HepG2 (cell line): Measurements from ENCODE around the gene KIF6. TPM values are rescaled to one million over a fixed set of nuclear protein-coding genes. Genes with fewer than 3 reads are reported as not detected.

ENCODE experiments used
- CEBPB ChIP-seq: IDR thresholded peaks from 2 replicates; pipeline ENCODE4 v1.6.1; 2011; ENCODE audit warnings: low read depth, low read length, improper control_type of control experiment, borderline replicate concordance
- EEA1 ChIP-seq: sonication (generic); formaldehyde crosslinking; IDR thresholded peaks from 2 replicates; pipeline ENCODE4 v1.5.1; 2020; ENCODE audit warnings: mild to moderate bottlenecking, missing genetic modification reagents, borderline replicate concordance
- EHMT2 ChIP-seq: fragments of 200-600 bp; sonication (generic); IDR thresholded peaks from 2 replicates; pipeline ENCODE4 v1.7.0; 2017; ENCODE audit warnings: antibody characterized with exemption, low read depth, low read length, borderline replicate concordance
- HOXA3 ChIP-seq: sonication (generic); formaldehyde crosslinking; IDR thresholded peaks from 2 replicates; pipeline ENCODE4 v1.5.0; 2020; ENCODE audit warnings: missing genetic modification reagents
- PAX8 ChIP-seq: sonication (generic); formaldehyde crosslinking; IDR thresholded peaks from 2 replicates; pipeline ENCODE4 v1.8.0; 2022; ENCODE audit warnings: mild to moderate bottlenecking, missing genetic modification reagents, borderline replicate concordance
- SIX4 ChIP-seq: sonication (generic); formaldehyde crosslinking; IDR thresholded peaks from 2 replicates; pipeline ENCODE4 v1.4.0; 2020; ENCODE audit warnings: missing genetic modification reagents
- TEAD3 ChIP-seq: optimal IDR thresholded peaks from 2 replicates; pipeline ENCODE3; 2016; ENCODE audit warnings: borderline replicate concordance
- XRCC5 ChIP-seq: fragments of 200-400 bp; formaldehyde crosslinking; optimal IDR thresholded peaks from 2 replicates; pipeline ENCODE3; 2017; ENCODE audit warnings: mild to moderate bottlenecking, low read length
- ZNF274 ChIP-seq: sonication (generic); formaldehyde crosslinking; IDR thresholded peaks from 2 replicates; pipeline ENCODE4 v1.5.1; 2020; ENCODE audit warnings: mild to moderate bottlenecking, missing genetic modification reagents
- ZNF563 ChIP-seq: sonication (generic); formaldehyde crosslinking; IDR thresholded peaks from 2 replicates; pipeline ENCODE4 v1.8.0; 2022; ENCODE audit warnings: mild to moderate bottlenecking, moderate library complexity, missing genetic modification reagents
- ZNF569 ChIP-seq: sonication (generic); formaldehyde crosslinking; IDR thresholded peaks from 2 replicates; pipeline ENCODE4 v1.5.0; 2020; ENCODE audit warnings: mild to moderate bottlenecking, missing genetic modification reagents, moderate library complexity, borderline replicate concordance
- ZNF703 ChIP-seq: sonication (generic); formaldehyde crosslinking; IDR thresholded peaks from 2 replicates; pipeline ENCODE4 v1.5.1; 2020; ENCODE audit warnings: missing genetic modification reagents, mild to moderate bottlenecking, moderate library complexity, borderline replicate concordance
- ZNF749 ChIP-seq: sonication (generic); formaldehyde crosslinking; IDR thresholded peaks from 2 replicates; pipeline ENCODE4 v1.8.0; 2022; ENCODE audit warnings: mild to moderate bottlenecking, missing genetic modification reagents, moderate library complexity, borderline replicate concordance
- ZNF776 ChIP-seq: sonication (generic); formaldehyde crosslinking; IDR thresholded peaks from 2 replicates; pipeline ENCODE4 v1.4.0; 2020; ENCODE audit warnings: mild to moderate bottlenecking, missing genetic modification reagents
- ZSCAN9 ChIP-seq: IDR thresholded peaks from 2 replicates; pipeline ENCODE4 v1.6.1; 2016; ENCODE audit warnings: borderline replicate concordance
- polyA plus RNA-seq, 8 experiments: library from polyadenylated mRNA; depleted of rRNA in 3 of 8; stranded (reverse) in 7 of 8; unstranded in 1 of 8; fragments of >200 nt; fragmentation: Illumina TruSeq in 4 of 8; extraction: Trizol in 4 of 8; gene quantifications; 2 replicates each; pipeline versions ENCODE4 v1.2.1 to v1.2.3, GENCODE V29; 2011 to 2016; ENCODE audit warnings: low read depth in 4 of 8, missing spikeins in 1 of 8, mixed read lengths in 1 of 8; ENCODE audit not compliant: insufficient read depth in 1 of 8
- total RNA-seq, 5 experiments: library from RNA; depleted of rRNA; stranded (reverse); fragments of >200 nt; fragmentation: Illumina TruSeq; extraction: Trizol; gene quantifications; 2 replicates each; pipeline ENCODE4 v1.2.3, GENCODE V29; 2016; ENCODE audit warnings: low read depth in 1 of 5
- TF ChIP-seq, protein P1 (sequence below): sonication (generic); formaldehyde crosslinking; IDR thresholded peaks from 2 replicates; pipeline ENCODE4 v1.4.0; 2020; ENCODE audit warnings: missing genetic modification reagents, borderline replicate concordance
- TF ChIP-seq, protein P2 (sequence below): IDR thresholded peaks from 2 replicates; pipeline ENCODE4 v1.4.0; 2020; ENCODE audit warnings: mild to moderate bottlenecking, missing genetic modification reagents
- TF ChIP-seq, protein P3 (sequence below): sonication (generic); formaldehyde crosslinking; IDR thresholded peaks from 2 replicates; pipeline ENCODE4 v1.4.0; 2020; ENCODE audit warnings: mild to moderate bottlenecking, missing genetic modification reagents
- TF ChIP-seq, protein P4 (sequence below): sonication (generic); formaldehyde crosslinking; IDR thresholded peaks from 2 replicates; pipeline ENCODE4 v1.8.0; 2022; ENCODE audit warnings: missing genetic modification reagents, mild to moderate bottlenecking, inconsistent platforms, borderline replicate concordance
- TF ChIP-seq, protein P5 (sequence below): sonication (generic); formaldehyde crosslinking; IDR thresholded peaks from 2 replicates; pipeline ENCODE4 v1.5.0; 2020; ENCODE audit warnings: mild to moderate bottlenecking, low read depth, missing genetic modification reagents, borderline replicate concordance

Gene KIF6
- total and polyA plus RNA-seq, 2 of the 13 experiments (the other 11 are each of a cell fraction or from before 2014, with no cell fraction given): 0.04 to 0.27 TPM

DNA sequence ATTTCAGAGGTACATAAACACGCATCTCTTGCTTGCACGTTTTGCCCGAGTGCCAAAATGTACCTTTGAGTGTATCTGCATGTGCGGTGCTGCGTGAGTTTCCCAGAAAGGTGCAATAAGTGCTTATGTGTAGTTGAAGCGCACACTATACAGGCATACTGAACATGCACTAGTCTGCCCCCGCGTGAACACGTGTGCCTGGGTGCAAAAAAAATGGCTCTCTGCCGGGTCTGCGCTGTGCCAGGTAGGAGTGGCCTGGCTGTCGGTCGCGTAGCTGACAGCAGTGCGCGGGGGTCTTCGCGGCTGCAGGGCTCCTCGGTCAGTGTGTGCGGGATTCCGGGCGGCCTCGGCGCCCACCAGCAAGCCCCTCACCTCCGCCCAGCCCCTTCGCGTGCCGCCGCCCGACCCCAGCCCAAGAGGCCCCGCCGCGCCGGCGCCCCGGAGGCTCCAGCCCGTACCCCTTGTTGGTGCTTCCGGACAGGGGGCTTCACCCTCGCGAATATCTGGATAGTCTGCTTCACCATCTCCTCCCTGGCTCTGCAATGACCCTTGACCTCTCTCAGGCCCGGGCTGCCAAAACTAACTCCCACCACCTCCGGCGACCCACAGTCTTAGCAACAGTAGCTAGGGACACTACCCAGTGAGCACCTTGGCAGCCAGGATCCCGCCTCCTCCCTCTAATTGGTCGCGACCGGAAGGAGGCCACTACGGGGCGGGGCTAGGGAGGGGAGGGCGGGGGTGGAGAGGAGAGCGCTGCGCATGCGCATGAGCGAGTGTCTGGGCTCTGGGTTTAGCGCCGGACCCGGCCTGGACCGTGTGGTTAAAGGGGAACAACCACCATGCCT, at the start of gene KIF6 (continued):
- TF ChIP-seq ZNF274 (CRISPR knock-in tag): 0 out of 2 replicates have a peak, but pooled peaks have one; percentile 14
- no peak for TF ChIP-seq ZNF703 (CRISPR knock-in tag)
- TF ChIP-seq, protein P1, sequence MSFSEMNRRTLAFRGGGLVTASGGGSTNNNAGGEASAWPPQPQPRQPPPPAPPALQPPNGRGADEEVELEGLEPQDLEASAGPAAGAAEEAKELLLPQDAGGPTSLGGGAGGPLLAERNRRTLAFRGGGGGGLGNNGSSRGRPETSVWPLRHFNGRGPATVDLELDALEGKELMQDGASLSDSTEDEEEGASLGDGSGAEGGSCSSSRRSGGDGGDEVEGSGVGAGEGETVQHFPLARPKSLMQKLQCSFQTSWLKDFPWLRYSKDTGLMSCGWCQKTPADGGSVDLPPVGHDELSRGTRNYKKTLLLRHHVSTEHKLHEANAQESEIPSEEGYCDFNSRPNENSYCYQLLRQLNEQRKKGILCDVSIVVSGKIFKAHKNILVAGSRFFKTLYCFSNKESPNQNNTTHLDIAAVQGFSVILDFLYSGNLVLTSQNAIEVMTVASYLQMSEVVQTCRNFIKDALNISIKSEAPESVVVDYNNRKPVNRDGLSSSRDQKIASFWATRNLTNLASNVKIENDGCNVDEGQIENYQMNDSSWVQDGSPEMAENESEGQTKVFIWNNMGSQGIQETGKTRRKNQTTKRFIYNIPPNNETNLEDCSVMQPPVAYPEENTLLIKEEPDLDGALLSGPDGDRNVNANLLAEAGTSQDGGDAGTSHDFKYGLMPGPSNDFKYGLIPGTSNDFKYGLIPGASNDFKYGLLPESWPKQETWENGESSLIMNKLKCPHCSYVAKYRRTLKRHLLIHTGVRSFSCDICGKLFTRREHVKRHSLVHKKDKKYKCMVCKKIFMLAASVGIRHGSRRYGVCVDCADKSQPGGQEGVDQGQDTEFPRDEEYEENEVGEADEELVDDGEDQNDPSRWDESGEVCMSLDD (CRISPR knock-in tag): no peak
- no peak for TF ChIP-seq ZNF776 (CRISPR knock-in tag)
- peak; percentile 20; the same call in 1 of the 2 replicates for TF ChIP-seq ZNF563
- no peak for TF ChIP-seq EHMT2
- TF ChIP-seq, protein P2, sequence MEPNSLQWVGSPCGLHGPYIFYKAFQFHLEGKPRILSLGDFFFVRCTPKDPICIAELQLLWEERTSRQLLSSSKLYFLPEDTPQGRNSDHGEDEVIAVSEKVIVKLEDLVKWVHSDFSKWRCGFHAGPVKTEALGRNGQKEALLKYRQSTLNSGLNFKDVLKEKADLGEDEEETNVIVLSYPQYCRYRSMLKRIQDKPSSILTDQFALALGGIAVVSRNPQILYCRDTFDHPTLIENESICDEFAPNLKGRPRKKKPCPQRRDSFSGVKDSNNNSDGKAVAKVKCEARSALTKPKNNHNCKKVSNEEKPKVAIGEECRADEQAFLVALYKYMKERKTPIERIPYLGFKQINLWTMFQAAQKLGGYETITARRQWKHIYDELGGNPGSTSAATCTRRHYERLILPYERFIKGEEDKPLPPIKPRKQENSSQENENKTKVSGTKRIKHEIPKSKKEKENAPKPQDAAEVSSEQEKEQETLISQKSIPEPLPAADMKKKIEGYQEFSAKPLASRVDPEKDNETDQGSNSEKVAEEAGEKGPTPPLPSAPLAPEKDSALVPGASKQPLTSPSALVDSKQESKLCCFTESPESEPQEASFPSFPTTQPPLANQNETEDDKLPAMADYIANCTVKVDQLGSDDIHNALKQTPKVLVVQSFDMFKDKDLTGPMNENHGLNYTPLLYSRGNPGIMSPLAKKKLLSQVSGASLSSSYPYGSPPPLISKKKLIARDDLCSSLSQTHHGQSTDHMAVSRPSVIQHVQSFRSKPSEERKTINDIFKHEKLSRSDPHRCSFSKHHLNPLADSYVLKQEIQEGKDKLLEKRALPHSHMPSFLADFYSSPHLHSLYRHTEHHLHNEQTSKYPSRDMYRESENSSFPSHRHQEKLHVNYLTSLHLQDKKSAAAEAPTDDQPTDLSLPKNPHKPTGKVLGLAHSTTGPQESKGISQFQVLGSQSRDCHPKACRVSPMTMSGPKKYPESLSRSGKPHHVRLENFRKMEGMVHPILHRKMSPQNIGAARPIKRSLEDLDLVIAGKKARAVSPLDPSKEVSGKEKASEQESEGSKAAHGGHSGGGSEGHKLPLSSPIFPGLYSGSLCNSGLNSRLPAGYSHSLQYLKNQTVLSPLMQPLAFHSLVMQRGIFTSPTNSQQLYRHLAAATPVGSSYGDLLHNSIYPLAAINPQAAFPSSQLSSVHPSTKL (CRISPR knock-in tag): no peak
- peak; percentile 55 for TF ChIP-seq XRCC5
- TF ChIP-seq CEBPB: no peak
- peak; percentile 69; the same call in 1 of the 2 replicates for TF ChIP-seq ZNF749 (CRISPR knock-in tag)
- TF ChIP-seq, protein P3, sequence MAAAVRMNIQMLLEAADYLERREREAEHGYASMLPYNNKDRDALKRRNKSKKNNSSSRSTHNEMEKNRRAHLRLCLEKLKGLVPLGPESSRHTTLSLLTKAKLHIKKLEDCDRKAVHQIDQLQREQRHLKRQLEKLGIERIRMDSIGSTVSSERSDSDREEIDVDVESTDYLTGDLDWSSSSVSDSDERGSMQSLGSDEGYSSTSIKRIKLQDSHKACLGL (CRISPR knock-in tag): peak; percentile 19; the same call in 1 of the 2 replicates
- TF ChIP-seq HOXA3 (CRISPR knock-in tag): peak; percentile 27
- no peak for TF ChIP-seq TEAD3 (CRISPR knock-in tag)
- TF ChIP-seq PAX8 (CRISPR knock-in tag): no peak
- no peak for TF ChIP-seq SIX4 (CRISPR knock-in tag)
- TF ChIP-seq, protein P4, sequence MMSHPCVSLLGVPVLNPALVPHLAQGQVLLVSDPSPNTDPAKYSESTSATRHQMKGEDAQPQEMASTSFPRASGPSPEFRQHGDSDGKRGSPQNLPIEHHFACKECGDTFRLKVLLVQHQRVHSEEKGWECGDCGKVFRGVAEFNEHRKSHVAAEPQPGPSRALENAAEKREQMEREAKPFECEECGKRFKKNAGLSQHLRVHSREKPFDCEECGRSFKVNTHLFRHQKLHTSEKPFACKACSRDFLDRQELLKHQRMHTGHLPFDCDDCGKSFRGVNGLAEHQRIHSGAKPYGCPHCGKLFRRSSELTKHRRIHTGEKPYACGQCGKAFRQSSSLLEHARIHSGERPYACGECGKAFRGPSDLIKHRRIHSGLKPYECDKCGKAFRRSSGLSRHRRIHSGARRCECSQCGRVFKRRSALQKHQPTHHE (CRISPR knock-in tag): 0 out of 2 replicates have a peak, but pooled peaks have one; percentile 26
- TF ChIP-seq, protein P5, sequence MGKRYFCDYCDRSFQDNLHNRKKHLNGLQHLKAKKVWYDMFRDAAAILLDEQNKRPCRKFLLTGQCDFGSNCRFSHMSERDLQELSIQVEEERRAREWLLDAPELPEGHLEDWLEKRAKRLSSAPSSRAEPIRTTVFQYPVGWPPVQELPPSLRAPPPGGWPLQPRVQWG (CRISPR knock-in tag): no peak
- no peak for TF ChIP-seq ZSCAN9 (CRISPR knock-in tag)
- TF ChIP-seq EEA1 (CRISPR knock-in tag): peak; percentile 62; the same call in 1 of the 2 replicates
- no peak for TF ChIP-seq ZNF569 (CRISPR knock-in tag)
